ENCODE results near the gene THYN1. TPM values are rescaled to one million over a fixed set of nuclear protein-coding genes. Genes with fewer than 3 reads are reported as not detected.

THYN1 gene
- total and polyA plus RNA-seq, 2 donors, result 78.4 to 117 TPM

DNA sequence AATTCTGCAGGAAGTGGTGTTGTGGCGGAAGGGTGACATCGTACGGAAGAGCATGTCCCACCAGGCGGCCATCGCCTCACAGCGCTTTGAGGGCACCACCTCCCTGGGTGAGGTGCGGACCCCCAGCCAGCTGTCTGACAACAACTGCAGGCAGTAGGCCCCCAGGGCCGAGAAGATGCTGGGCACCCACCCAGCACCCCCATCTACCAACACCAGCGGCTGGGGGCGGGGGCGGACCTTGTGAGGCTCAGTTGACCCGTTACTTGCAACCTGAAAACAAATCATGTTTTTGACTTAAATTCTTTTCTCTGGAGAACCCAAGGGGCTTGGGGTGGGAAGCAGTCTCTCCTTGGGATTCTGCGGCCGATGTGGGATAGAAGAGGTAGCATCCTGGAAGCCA is 7.7 kb downstream of the THYN1 start:
- no peaks in the 10 kb centered on the region for H3K4me1 ChIP-seq (ENCODE audit: control insufficient read depth in 2 of 2, insufficient read depth in 2 of 2, low read length in 2 of 2)
- H3K27ac ChIP-seq (ENCODE audit: low read depth in 1 of 2, low read length in 1 of 2), result no peak overlapping the region
- no peak for DNase-seq (ENCODE audit: low read depth in 6 of 9, low spot score in 9 of 9)
- H3K27me3 ChIP-seq (ENCODE audit: control insufficient read depth in 2 of 2, insufficient read depth in 1 of 2, low read length in 1 of 2), result no peaks in the 10 kb centered on the region
- no peaks in the 10 kb centered on the region for H3K9me3 ChIP-seq (ENCODE audit: control insufficient read depth in 2 of 2, insufficient read depth in 1 of 2, low read length in 1 of 2)
- WGBS, result 96% methylated on average over 14 of the region's 14 CpGs
- no peak overlapping the region for H3K4me3 ChIP-seq (ENCODE audit: low read length in 2 of 2)
- peaks cover 93 to 97% of the 10 kb centered on the region in 2 donors for H3K36me3 ChIP-seq (ENCODE audit: control insufficient read depth in 2 of 2, insufficient read depth in 2 of 2, low read length in 1 of 2)

GRCh38 chr11:134244593-134244992 is 8.6 kb downstream of the THYN1 start:
- 90% methylated on average over 7 of the region's 7 CpGs for WGBS
- H3K4me3 ChIP-seq (ENCODE audit: low read length in 2 of 2), result no peak overlapping the region
- peaks cover 92 to 97% of the 10 kb centered on the region in 2 donors for H3K36me3 ChIP-seq (ENCODE audit: control insufficient read depth in 2 of 2, insufficient read depth in 2 of 2, low read length in 1 of 2)
- H3K27ac ChIP-seq (ENCODE audit: low read depth in 1 of 2, low read length in 1 of 2), result no peak overlapping the region
- no peaks in the 10 kb centered on the region for H3K9me3 ChIP-seq (ENCODE audit: control insufficient read depth in 2 of 2, insufficient read depth in 1 of 2, low read length in 1 of 2)
- no peaks in the 10 kb centered on the region for H3K27me3 ChIP-seq (ENCODE audit: control insufficient read depth in 2 of 2, insufficient read depth in 1 of 2, low read length in 1 of 2)
- DNase-seq (ENCODE audit: low read depth in 6 of 9, low spot score in 9 of 9), result peak in 2 of 9 donors; percentile 29 to 33
- H3K4me1 ChIP-seq (ENCODE audit: control insufficient read depth in 2 of 2, insufficient read depth in 2 of 2, low read length in 2 of 2), result no peaks in the 10 kb centered on the region

GRCh38 chr11:134243913-134244312 is 9.2 kb downstream of the THYN1 start:
- no peak for DNase-seq (ENCODE audit: low read depth in 6 of 9, low spot score in 9 of 9)
- Histone ChIP-seq H3K27me3 (ENCODE audit: control insufficient read depth in 2 of 2, insufficient read depth in 1 of 2, low read length in 1 of 2) (no peaks in the 10 kb centered on the region), H3K4me3 (ENCODE audit: low read length in 2 of 2) (no peak overlapping the region), H3K27ac (ENCODE audit: low read depth in 1 of 2, low read length in 1 of 2) (no peak overlapping the region), H3K9me3 (ENCODE audit: control insufficient read depth in 2 of 2, insufficient read depth in 1 of 2, low read length in 1 of 2) (no peaks in the 10 kb centered on the region), H3K4me1 (ENCODE audit: control insufficient read depth in 2 of 2, insufficient read depth in 2 of 2, low read length in 2 of 2) (no peaks in the 10 kb centered on the region), H3K36me3 (ENCODE audit: control insufficient read depth in 2 of 2, insufficient read depth in 2 of 2, low read length in 1 of 2) (peaks cover 92 to 97% of the 10 kb centered on the region in 2 donors)
- WGBS, result 99% methylated on average over 4 of the region's 4 CpGs

GRCh38 chr11:134242376-134242775 is 10.8 kb downstream of the THYN1 start:
- Histone ChIP-seq H3K4me3 (ENCODE audit: low read length in 2 of 2) (no peak overlapping the region), H3K27ac (ENCODE audit: low read depth in 1 of 2, low read length in 1 of 2) (no peak overlapping the region), H3K4me1 (ENCODE audit: control insufficient read depth in 2 of 2, insufficient read depth in 2 of 2, low read length in 2 of 2) (no peaks in the 10 kb centered on the region), H3K9me3 (ENCODE audit: control insufficient read depth in 2 of 2, insufficient read depth in 1 of 2, low read length in 1 of 2) (no peaks in the 10 kb centered on the region), H3K36me3 (ENCODE audit: control insufficient read depth in 2 of 2, insufficient read depth in 2 of 2, low read length in 1 of 2) (peaks cover 78 to 90% of the 10 kb centered on the region in 2 donors), H3K27me3 (ENCODE audit: control insufficient read depth in 2 of 2, insufficient read depth in 1 of 2, low read length in 1 of 2) (no peaks in the 10 kb centered on the region)
- 97% methylated on average over 9 of the region's 9 CpGs for whole genome bisulfite sequencing
- no peak for DNase-seq (ENCODE audit: low read depth in 6 of 9, low spot score in 9 of 9)

DNA sequence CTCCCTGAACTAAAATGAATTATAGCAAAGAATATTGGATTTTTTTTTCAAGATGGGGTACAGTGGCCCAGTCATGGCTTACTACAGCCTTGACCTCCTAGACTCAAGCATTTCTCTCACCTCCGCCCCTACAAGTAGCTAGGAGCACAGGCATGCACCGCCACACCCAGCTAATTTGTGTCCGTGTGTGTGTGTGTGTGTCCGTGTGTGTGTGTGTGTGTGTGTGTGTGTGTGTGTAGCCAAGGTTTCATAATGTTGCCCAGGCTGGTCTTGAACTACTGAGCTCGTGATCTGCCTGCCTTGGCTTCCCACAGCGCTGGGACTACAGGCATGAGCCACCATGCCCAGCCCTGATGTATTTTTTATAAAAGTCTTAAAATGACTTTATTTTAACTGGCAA is 12.6 kb downstream of the THYN1 start:
- Histone ChIP-seq H3K4me3 (ENCODE audit: low read length in 2 of 2) (no peak overlapping the region), H3K27me3 (ENCODE audit: control insufficient read depth in 2 of 2, insufficient read depth in 1 of 2, low read length in 1 of 2) (no peaks in the 10 kb centered on the region), H3K27ac (ENCODE audit: low read depth in 1 of 2, low read length in 1 of 2) (no peak overlapping the region), H3K4me1 (ENCODE audit: control insufficient read depth in 2 of 2, insufficient read depth in 2 of 2, low read length in 2 of 2) (no peaks in the 10 kb centered on the region), H3K36me3 (ENCODE audit: control insufficient read depth in 2 of 2, insufficient read depth in 2 of 2, low read length in 1 of 2) (peaks cover 78 to 84% of the 10 kb centered on the region in 2 donors), H3K9me3 (ENCODE audit: control insufficient read depth in 2 of 2, insufficient read depth in 1 of 2, low read length in 1 of 2) (no peaks in the 10 kb centered on the region)
- DNase-seq (ENCODE audit: low read depth in 6 of 9, low spot score in 9 of 9), result no peak
- WGBS, result 78% methylated on average over 6 of the region's 6 CpGs

DNA sequence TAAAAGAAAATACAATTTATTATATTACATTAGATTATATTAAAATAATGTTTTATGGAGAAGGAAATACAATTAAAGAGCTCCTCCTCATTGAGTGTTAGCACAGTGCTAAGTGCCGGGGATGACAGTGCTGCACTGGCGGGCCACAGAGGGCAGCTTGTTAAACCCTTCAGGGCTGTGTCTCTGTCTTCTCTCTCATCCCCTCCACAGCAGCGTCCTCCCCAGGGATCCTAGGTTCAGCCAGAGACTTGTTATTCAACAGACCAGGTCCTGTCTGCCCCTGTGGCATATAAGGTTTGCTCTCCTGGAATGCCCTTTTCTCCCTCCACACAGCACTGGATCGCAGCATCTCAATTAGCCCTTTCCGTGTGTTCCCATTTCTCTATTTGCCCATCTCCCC is 14.2 kb downstream of the THYN1 start:
- H3K4me3 ChIP-seq (ENCODE audit: low read length in 2 of 2), result no peak overlapping the region
- H3K9me3 ChIP-seq (ENCODE audit: control insufficient read depth in 2 of 2, insufficient read depth in 1 of 2, low read length in 1 of 2), result no peaks in the 10 kb centered on the region
- peaks cover 72 to 79% of the 10 kb centered on the region in 2 donors for H3K36me3 ChIP-seq (ENCODE audit: control insufficient read depth in 2 of 2, insufficient read depth in 2 of 2, low read length in 1 of 2)
- no peak overlapping the region for H3K27ac ChIP-seq (ENCODE audit: low read depth in 1 of 2, low read length in 1 of 2)
- WGBS, result over 99% methylated on average over 5 of the region's 5 CpGs
- no peak for DNase-seq (ENCODE audit: low read depth in 6 of 9, low spot score in 9 of 9)
- no peaks in the 10 kb centered on the region for H3K4me1 ChIP-seq (ENCODE audit: control insufficient read depth in 2 of 2, insufficient read depth in 2 of 2, low read length in 2 of 2)
- H3K27me3 ChIP-seq (ENCODE audit: control insufficient read depth in 2 of 2, insufficient read depth in 1 of 2, low read length in 1 of 2), result no peaks in the 10 kb centered on the region

- 91% methylated on average over 11 of the region's 11 CpGs for WGBS
- Histone ChIP-seq H3K27ac (ENCODE audit: low read depth in 1 of 2, low read length in 1 of 2) (no peak overlapping the region), H3K36me3 (ENCODE audit: control insufficient read depth in 2 of 2, insufficient read depth in 2 of 2, low read length in 1 of 2) (peaks cover 57 to 65% of the 10 kb centered on the region in 2 donors), H3K4me3 (ENCODE audit: low read length in 2 of 2) (no peak overlapping the region), H3K4me1 (ENCODE audit: control insufficient read depth in 2 of 2, insufficient read depth in 2 of 2, low read length in 2 of 2) (no peaks in the 10 kb centered on the region), H3K9me3 (ENCODE audit: control insufficient read depth in 2 of 2, insufficient read depth in 1 of 2, low read length in 1 of 2) (no peaks in the 10 kb centered on the region), H3K27me3 (ENCODE audit: control insufficient read depth in 2 of 2, insufficient read depth in 1 of 2, low read length in 1 of 2) (no peaks in the 10 kb centered on the region)
- DNase-seq (ENCODE audit: low read depth in 6 of 9, low spot score in 9 of 9), result no peak
Observed at GRCh38 chr11:134237557-134237922, 15.6 kb downstream of the THYN1 start.

- Histone ChIP-seq H3K27me3 (ENCODE audit: control insufficient read depth in 2 of 2, insufficient read depth in 1 of 2, low read length in 1 of 2) (no peaks in the 10 kb centered on the region), H3K27ac (ENCODE audit: low read depth in 1 of 2, low read length in 1 of 2) (no peak overlapping the region), H3K36me3 (ENCODE audit: control insufficient read depth in 2 of 2, insufficient read depth in 2 of 2, low read length in 1 of 2) (peaks cover 52 to 62% of the 10 kb centered on the region in 2 donors), H3K4me1 (ENCODE audit: control insufficient read depth in 2 of 2, insufficient read depth in 2 of 2, low read length in 2 of 2) (no peaks in the 10 kb centered on the region), H3K4me3 (ENCODE audit: low read length in 2 of 2) (no peak overlapping the region), H3K9me3 (ENCODE audit: control insufficient read depth in 2 of 2, insufficient read depth in 1 of 2, low read length in 1 of 2) (no peaks in the 10 kb centered on the region)
- no peak for DNase-seq (ENCODE audit: low read depth in 6 of 9, low spot score in 9 of 9)
- WGBS, result 97% methylated on average over 7 of the region's 7 CpGs
Observed at GRCh38 chr11:134236834-134237556, 16.2 kb downstream of the THYN1 start.

- 99% methylated on average over 3 of the region's 3 CpGs for WGBS
- no peak for DNase-seq (ENCODE audit: low read depth in 6 of 9, low spot score in 9 of 9)
- peaks cover 41 to 54% of the 10 kb centered on the region in 2 donors for H3K36me3 ChIP-seq (ENCODE audit: control insufficient read depth in 2 of 2, insufficient read depth in 2 of 2, low read length in 1 of 2)
Observed at GRCh38 chr11:134235399-134235798, 17.8 kb downstream of the THYN1 start.

More at GRCh38 chr11:134235399-134235798, 17.8 kb downstream of the THYN1 start:
- no peak overlapping the region for H3K4me3 ChIP-seq (ENCODE audit: low read length in 2 of 2)
- H3K27me3 ChIP-seq (ENCODE audit: control insufficient read depth in 2 of 2, insufficient read depth in 1 of 2, low read length in 1 of 2), result no peaks in the 10 kb centered on the region
- H3K27ac ChIP-seq (ENCODE audit: low read depth in 1 of 2, low read length in 1 of 2), result no peak overlapping the region
- no peaks in the 10 kb centered on the region for H3K9me3 ChIP-seq (ENCODE audit: control insufficient read depth in 2 of 2, insufficient read depth in 1 of 2, low read length in 1 of 2)
- H3K4me1 ChIP-seq (ENCODE audit: control insufficient read depth in 2 of 2, insufficient read depth in 2 of 2, low read length in 2 of 2), result peaks cover under 1 to 2% of the 10 kb centered on the region in 2 donors

All from thymus (tissue), 11 donors.